HEK293 (cell line): Measurements from ENCODE around the gene SEPTIN7.

ENCODE experiments used
- CTCF ChIA-PET: fragments of 350-600 bp; formaldehyde crosslinking; extraction: SDS; loops from one replicate; lab custom pipeline; 2021; ENCODE audit warnings: antibody characterized with exemption; lab: Yijun Ruan, JAX
- POLR2A ChIA-PET: fragments of 300-600 bp; formaldehyde crosslinking; extraction: SDS; loops from one replicate; lab custom pipeline; 2020; ENCODE audit warnings: antibody characterized with exemption, inconsistent platforms; lab: Yijun Ruan, JAX
- H3K27ac ChIP-seq: fragments of 200-500 bp; sonication (Bioruptor generic); 2 replicates; pipeline ENCODE4 v1.5.1; 2014; ENCODE audit warnings: low read depth, low read length, control low read depth, inconsistent platforms; ENCODE audit errors: extremely low read depth
- H3K36me3 ChIP-seq, 2 experiments: fragments of 200-500 bp in 1 of 2; sonication (Bioruptor generic) in 1 of 2; 1 replicate in 1 of 2; 2 replicates in 1 of 2; pipeline ENCODE4 v1.5.1; 2014 to 2017; ENCODE audit warnings: inconsistent platforms in 2 of 2, low read length in 2 of 2; ENCODE audit not compliant: control insufficient read depth in 2 of 2, insufficient read depth in 1 of 2
- H3K4me1 ChIP-seq: fragments of 200-500 bp; sonication (Bioruptor generic); 2 replicates; pipeline ENCODE4 v1.5.1; 2014; ENCODE audit warnings: mild to moderate bottlenecking, low read length, inconsistent platforms; ENCODE audit not compliant: control insufficient read depth, insufficient read depth
- H3K4me3 ChIP-seq: 2 replicates; pipeline ENCODE4 v1.5.1; 2011; ENCODE audit warnings: low read depth, mild to moderate bottlenecking, control low read depth, low read length, moderate library complexity
- H3K9me3 ChIP-seq: fragments of 200-500 bp; sonication (Bioruptor generic); 2 replicates; pipeline ENCODE4 v1.5.1; 2014; ENCODE audit warnings: low read depth, low read length, inconsistent platforms; ENCODE audit not compliant: control insufficient read depth, insufficient read depth
- GFI1B ChIP-seq: fragments of 450-650 bp; formaldehyde crosslinking; IDR thresholded peaks from 2 replicates; pipeline ENCODE4 v1.5.1; 2016; ENCODE audit warnings: missing biosample characterization, missing genetic modification characterization
- GLIS1 ChIP-seq: fragments of 450-650 bp; formaldehyde crosslinking; IDR thresholded peaks from 2 replicates; pipeline ENCODE4 v1.5.1; 2016; ENCODE audit warnings: missing biosample characterization, missing genetic modification characterization
- PRDM6 ChIP-seq: fragments of 450-650 bp; formaldehyde crosslinking; IDR thresholded peaks from 2 replicates; pipeline ENCODE4 v1.5.1; 2017; ENCODE audit warnings: missing biosample characterization, missing genetic modification characterization
- SP7 ChIP-seq: fragments of 450-650 bp; formaldehyde crosslinking; IDR thresholded peaks from 2 replicates; pipeline ENCODE4 v1.5.1; 2016; ENCODE audit warnings: missing biosample characterization, missing genetic modification characterization
- ZNF121 ChIP-seq: fragments of 450-650 bp; formaldehyde crosslinking; IDR thresholded peaks from 2 replicates; pipeline ENCODE4 v1.5.1; 2016; ENCODE audit warnings: missing biosample characterization, missing genetic modification characterization
- ZNF354C ChIP-seq: fragments of 450-650 bp; formaldehyde crosslinking; IDR thresholded peaks from 2 replicates; pipeline ENCODE4 v1.5.1; 2016; ENCODE audit warnings: missing biosample characterization, missing genetic modification characterization, low read depth, borderline replicate concordance
- ZNF37A ChIP-seq: fragments of 450-650 bp; IDR thresholded peaks from 2 replicates; pipeline ENCODE4 v1.5.1; 2018; ENCODE audit warnings: missing biosample characterization, missing genetic modification characterization
- ZNF510 ChIP-seq: fragments of 450-650 bp; formaldehyde crosslinking; IDR thresholded peaks from 2 replicates; pipeline ENCODE4 v1.5.1; 2018; ENCODE audit warnings: mild to moderate bottlenecking, missing genetic modification characterization, missing biosample characterization; ENCODE audit not compliant: insufficient replicate concordance
- ZNF560 ChIP-seq: fragments of 450-650 bp; formaldehyde crosslinking; IDR thresholded peaks from 2 replicates; pipeline ENCODE4 v1.5.1; 2017; ENCODE audit warnings: missing biosample characterization, missing genetic modification characterization, borderline replicate concordance
- ZNF600 ChIP-seq: fragments of 450-650 bp; formaldehyde crosslinking; IDR thresholded peaks from 2 replicates; pipeline ENCODE4 v1.5.1; 2016; ENCODE audit warnings: missing biosample characterization, missing genetic modification characterization
- ZNF623 ChIP-seq: fragments of 450-650 bp; formaldehyde crosslinking; IDR thresholded peaks from 2 replicates; pipeline ENCODE4 v1.5.1; 2016; ENCODE audit warnings: missing biosample characterization, missing genetic modification characterization
- ZNF664 ChIP-seq: fragments of 450-650 bp; formaldehyde crosslinking; IDR thresholded peaks from 2 replicates; pipeline ENCODE4 v1.5.1; 2016; ENCODE audit warnings: missing biosample characterization, missing genetic modification characterization

Gene SEPTIN7

GRCh38 chr7:35831208-35831607 lies 30.4 kb downstream of the SEPTIN7 start:
- TF ChIP-seq ZNF354C (no peak), ZNF664 (tag by site-specific recombination) (peak; percentile 13; the same call in 1 of the 2 replicates), PRDM6 (tag by site-specific recombination) (peak; percentile 24; the same call in 1 of the 2 replicates)
- ChIA-PET CTCF (no interaction called here), POLR2A (interaction anchor here (1.4 kb wide), 1 partner anchor 30 kb away, joined by 11 read pairs; the partner anchor contains the start of gene SEPTIN7)
- H3K4me1 ChIP-seq, result no peaks in the 10 kb centered on the region
- H3K27ac ChIP-seq, result no peak overlapping the region
- no peaks in the 10 kb centered on the region for H3K9me3 ChIP-seq
- H3K4me3 ChIP-seq, result no peak overlapping the region
- peaks cover 0 to 22% of the 10 kb centered on the region in 2 experiments; a peak in 2 of 3 replicates for H3K36me3 ChIP-seq

GRCh38 chr7:35839860-35840854 lies 39.3 kb downstream of the SEPTIN7 start:
- H3K4me3 ChIP-seq, result no peak overlapping the region
- no peaks in the 10 kb centered on the region for H3K4me1 ChIP-seq
- POLR2A ChIA-PET, result interaction anchor here (1.0 kb wide), 1 partner anchor 39 kb away, joined by 3 read pairs; the partner anchor contains the start of gene SEPTIN7
- H3K27ac ChIP-seq, result no peak overlapping the region
- CTCF ChIA-PET, result no interaction called here
- peaks cover 3 to 15% of the 10 kb centered on the region in 2 experiments for H3K36me3 ChIP-seq
- TF ChIP-seq ZNF600 (peak; percentile 38; the same call in 1 of the 2 replicates), ZNF121 (tag by site-specific recombination) (0 out of 2 replicates have a peak, but pooled peaks have one; percentile 29), ZNF510 (tag by site-specific recombination) (no peak), SP7 (tag by site-specific recombination) (peak; percentile 28; the same call in 1 of the 2 replicates)
- no peaks in the 10 kb centered on the region for H3K9me3 ChIP-seq

GRCh38 chr7:35846816-35847412 lies 46.1 kb downstream of the SEPTIN7 start:
- ChIA-PET CTCF (interaction anchor here (0.6 to 1.3 kb wide), 2 partner anchors 9 to 60 kb away, joined by 3 read pairs; no protein-coding TSS in a partner anchor), POLR2A (interaction anchor here (1.6 kb wide), 1 partner anchor 46 kb away, joined by 4 read pairs; no protein-coding TSS in a partner anchor)
- Histone ChIP-seq H3K9me3 (no peaks in the 10 kb centered on the region), H3K27ac (no peak overlapping the region), H3K36me3 (peaks cover 4 to 8% of the 10 kb centered on the region in 2 experiments; a peak in 2 of 3 replicates), H3K4me1 (peaks cover 4% of the 10 kb centered on the region; the same call in 1 of the 2 replicates), H3K4me3 (no peak overlapping the region)
- TF ChIP-seq GFI1B (tag by site-specific recombination) (no peak), ZNF37A (tag by site-specific recombination) (no peak)
- TF ChIP-seq, all 188 proteins: peak for 0

- peaks cover 4 to 8% of the 10 kb centered on the region in 2 experiments; a peak in 2 of 3 replicates for H3K36me3 ChIP-seq
- POLR2A ChIA-PET, result no interaction called here
- CTCF ChIA-PET, result no interaction called here
These were observed 47.9 kb downstream of the SEPTIN7 start for GRCh38 chr7:35848725-35849124.

More at GRCh38 chr7:35848725-35849124, 47.9 kb downstream of the SEPTIN7 start:
- no peaks in the 10 kb centered on the region for H3K9me3 ChIP-seq
- no peak overlapping the region for H3K4me3 ChIP-seq
- no peak overlapping the region for H3K27ac ChIP-seq
- H3K4me1 ChIP-seq, result peaks cover 6% of the 10 kb centered on the region
- TF ChIP-seq ZNF560 (tag by site-specific recombination), result no peak
- peak; percentile 87 for TF ChIP-seq SP7 (tag by site-specific recombination)
- TF ChIP-seq GLIS1 (tag by site-specific recombination), result no peak
- TF ChIP-seq ZNF623, result no peak
